ENCODE results near the gene PDK1.

- TF ChIP-seq GATA2 (IDR thresholded peaks at IDR 0.05; ENCODE audit: low read depth, low read length) (no peak), GATA3 (IDR thresholded peaks at IDR 0.05; ENCODE audit: low read depth, low read length) (no peak)
Measured at GRCh38 chr2:172518995-172519394, 36.9 kb upstream of the PDK1 start.

Data from SH-SY5Y (cell line).